ENCODE results near the gene FBXO5. TPM values are rescaled to one million over a fixed set of nuclear protein-coding genes. Genes with fewer than 3 reads are reported as not detected.
A peak's percentile ranks its signal among the peaks of the same experiment; 100 is the strongest.

FBXO5 gene
- total RNA-seq, 1 donor from 2014 or later: 9.4 TPM

DNA sequence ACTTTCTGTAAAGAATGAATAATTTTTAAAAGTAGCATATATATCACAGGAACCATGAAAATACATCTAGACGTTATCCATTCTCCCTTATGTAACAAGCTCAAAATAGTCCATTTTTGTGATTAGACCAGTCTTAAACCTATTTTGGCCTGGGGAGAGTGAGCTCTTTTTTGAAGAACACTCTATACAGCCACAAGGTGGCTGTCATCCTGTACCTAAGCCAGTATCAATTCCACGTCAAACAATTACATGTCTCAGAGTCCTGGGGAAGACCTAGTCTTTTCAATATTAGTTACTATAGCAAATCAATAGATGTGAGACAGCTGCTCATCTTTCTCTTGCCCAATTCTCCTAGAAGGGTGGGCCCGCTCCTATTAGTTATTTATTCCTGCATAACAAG, 28.4 kb downstream of the FBXO5 start:
- Mint-ChIP-seq H3K36me3 (ENCODE audit: low read depth, unreplicated experiment) (no peaks in the 10 kb centered on the region), H3K27me3 (ENCODE audit: unreplicated experiment) (no peaks in the 10 kb centered on the region), H3K4me1 (ENCODE audit: unreplicated experiment) (no peaks in the 10 kb centered on the region), H3K9me3 (ENCODE audit: unreplicated experiment) (no peaks in the 10 kb centered on the region), H3K27ac (ENCODE audit: unreplicated experiment) (no peak overlapping the region), H3K4me3 (ENCODE audit: unreplicated experiment) (no peak overlapping the region)
- no peak for DNase-seq (ENCODE audit: low spot score)
- TF ChIP-seq, protein P1, sequence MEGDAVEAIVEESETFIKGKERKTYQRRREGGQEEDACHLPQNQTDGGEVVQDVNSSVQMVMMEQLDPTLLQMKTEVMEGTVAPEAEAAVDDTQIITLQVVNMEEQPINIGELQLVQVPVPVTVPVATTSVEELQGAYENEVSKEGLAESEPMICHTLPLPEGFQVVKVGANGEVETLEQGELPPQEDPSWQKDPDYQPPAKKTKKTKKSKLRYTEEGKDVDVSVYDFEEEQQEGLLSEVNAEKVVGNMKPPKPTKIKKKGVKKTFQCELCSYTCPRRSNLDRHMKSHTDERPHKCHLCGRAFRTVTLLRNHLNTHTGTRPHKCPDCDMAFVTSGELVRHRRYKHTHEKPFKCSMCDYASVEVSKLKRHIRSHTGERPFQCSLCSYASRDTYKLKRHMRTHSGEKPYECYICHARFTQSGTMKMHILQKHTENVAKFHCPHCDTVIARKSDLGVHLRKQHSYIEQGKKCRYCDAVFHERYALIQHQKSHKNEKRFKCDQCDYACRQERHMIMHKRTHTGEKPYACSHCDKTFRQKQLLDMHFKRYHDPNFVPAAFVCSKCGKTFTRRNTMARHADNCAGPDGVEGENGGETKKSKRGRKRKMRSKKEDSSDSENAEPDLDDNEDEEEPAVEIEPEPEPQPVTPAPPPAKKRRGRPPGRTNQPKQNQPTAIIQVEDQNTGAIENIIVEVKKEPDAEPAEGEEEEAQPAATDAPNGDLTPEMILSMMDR (IDR thresholded peaks at IDR 0.05; ENCODE audit: unreplicated experiment): peak; percentile 28

DNA sequence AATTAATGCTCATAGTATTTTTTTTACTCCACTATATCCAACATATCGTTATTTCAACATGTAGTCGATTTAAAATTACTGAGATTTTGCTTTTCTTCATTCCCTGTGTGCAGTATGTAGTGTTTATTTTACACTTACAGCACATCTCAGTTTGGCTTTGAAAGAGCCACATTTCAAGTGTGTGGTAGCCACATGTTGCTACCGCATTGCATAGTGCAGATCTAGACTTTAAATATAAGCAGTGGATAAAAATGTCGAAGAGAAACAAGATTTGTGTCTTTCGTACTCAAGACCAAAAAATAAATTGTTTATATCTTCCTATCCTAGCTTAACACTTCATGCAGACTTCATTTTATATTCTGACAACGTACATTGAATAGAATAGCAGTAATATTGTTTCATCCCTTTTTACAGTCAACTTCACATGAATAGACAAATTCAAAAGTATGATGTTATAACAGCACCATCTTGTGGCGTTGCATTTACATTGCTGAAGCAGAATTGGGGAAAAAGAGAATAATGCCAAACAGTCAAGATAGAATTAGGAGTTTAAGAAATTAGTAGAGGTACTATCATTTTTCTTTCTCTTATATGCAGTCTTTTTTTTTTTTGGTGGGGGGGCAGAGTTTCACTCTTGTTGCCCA, 29.9 kb downstream of the FBXO5 start:
- TF ChIP-seq, protein P1 (IDR thresholded peaks at IDR 0.05; ENCODE audit: unreplicated experiment): peak; percentile 48
- H3K36me3 Mint-ChIP-seq (ENCODE audit: low read depth, unreplicated experiment): no peaks in the 10 kb centered on the region
- no peak overlapping the region for H3K27ac Mint-ChIP-seq (ENCODE audit: unreplicated experiment)
- no peaks in the 10 kb centered on the region for H3K4me1 Mint-ChIP-seq (ENCODE audit: unreplicated experiment)
- no peaks in the 10 kb centered on the region for H3K9me3 Mint-ChIP-seq (ENCODE audit: unreplicated experiment)
- DNase-seq (ENCODE audit: low spot score): peak; percentile 13
- H3K4me3 Mint-ChIP-seq (ENCODE audit: unreplicated experiment): no peak overlapping the region
- no peaks in the 10 kb centered on the region for H3K27me3 Mint-ChIP-seq (ENCODE audit: unreplicated experiment)

DNA sequence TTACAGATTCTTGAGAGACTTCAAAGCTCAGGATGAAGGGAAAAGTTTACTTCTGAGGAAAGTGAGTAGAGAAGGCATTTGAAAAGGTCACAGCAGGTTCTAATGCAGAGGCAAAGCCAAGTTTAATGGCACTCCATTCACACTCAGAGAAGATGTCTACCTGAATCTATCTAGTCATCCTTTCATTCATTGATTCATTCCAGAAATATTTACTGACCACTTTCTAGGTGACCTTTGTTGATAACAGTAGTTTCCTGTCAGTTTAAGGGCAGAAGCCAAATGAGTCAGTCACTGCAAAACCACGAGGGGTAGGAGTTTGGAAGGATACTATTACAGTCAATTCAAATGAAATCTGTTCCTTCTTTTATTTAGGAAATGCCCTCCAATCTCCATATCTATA, 30.8 kb downstream of the FBXO5 start:
- Mint-ChIP-seq H3K27me3 (ENCODE audit: unreplicated experiment) (no peaks in the 10 kb centered on the region), H3K4me3 (ENCODE audit: unreplicated experiment) (no peak overlapping the region)

DNA sequence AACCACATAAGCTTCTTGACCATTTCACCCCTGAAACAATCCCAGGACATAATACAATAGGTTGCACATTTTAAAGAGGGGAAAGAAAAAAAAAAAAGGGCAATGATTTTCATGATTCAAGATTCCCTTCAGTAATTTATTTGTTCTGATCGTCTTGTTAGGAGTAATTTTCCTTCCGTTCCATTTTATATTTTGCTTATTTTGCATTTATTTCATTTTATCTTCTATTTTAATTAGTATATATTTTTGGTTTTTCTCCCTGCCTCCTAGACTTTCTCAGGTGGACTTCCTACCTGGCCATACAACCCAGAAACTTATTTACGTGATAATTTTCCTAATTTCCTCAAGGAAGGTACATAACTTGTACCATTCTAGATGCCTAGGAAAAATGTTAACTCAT, 32.6 kb downstream of the FBXO5 start:
- DNase-seq (ENCODE audit: low spot score): no peak
- H3K9me3 Mint-ChIP-seq (ENCODE audit: unreplicated experiment): no peaks in the 10 kb centered on the region
- H3K36me3 Mint-ChIP-seq (ENCODE audit: low read depth, unreplicated experiment): no peaks in the 10 kb centered on the region
- no peak overlapping the region for H3K27ac Mint-ChIP-seq (ENCODE audit: unreplicated experiment)
- H3K4me1 Mint-ChIP-seq (ENCODE audit: unreplicated experiment): no peaks in the 10 kb centered on the region
- no peaks in the 10 kb centered on the region for H3K27me3 Mint-ChIP-seq (ENCODE audit: unreplicated experiment)
- TF ChIP-seq, protein P1 (IDR thresholded peaks at IDR 0.05; ENCODE audit: unreplicated experiment): no peak
- H3K4me3 Mint-ChIP-seq (ENCODE audit: unreplicated experiment): no peak overlapping the region

More for the DNA sequence above, 30.8 kb downstream of the FBXO5 start:
- TF ChIP-seq, protein P1 (IDR thresholded peaks at IDR 0.05; ENCODE audit: unreplicated experiment): no peak
- H3K4me1 Mint-ChIP-seq (ENCODE audit: unreplicated experiment): no peaks in the 10 kb centered on the region
- no peak overlapping the region for H3K27ac Mint-ChIP-seq (ENCODE audit: unreplicated experiment)
- no peak for DNase-seq (ENCODE audit: low spot score)
- no peaks in the 10 kb centered on the region for H3K36me3 Mint-ChIP-seq (ENCODE audit: low read depth, unreplicated experiment)
- no peaks in the 10 kb centered on the region for H3K9me3 Mint-ChIP-seq (ENCODE audit: unreplicated experiment)

DNA sequence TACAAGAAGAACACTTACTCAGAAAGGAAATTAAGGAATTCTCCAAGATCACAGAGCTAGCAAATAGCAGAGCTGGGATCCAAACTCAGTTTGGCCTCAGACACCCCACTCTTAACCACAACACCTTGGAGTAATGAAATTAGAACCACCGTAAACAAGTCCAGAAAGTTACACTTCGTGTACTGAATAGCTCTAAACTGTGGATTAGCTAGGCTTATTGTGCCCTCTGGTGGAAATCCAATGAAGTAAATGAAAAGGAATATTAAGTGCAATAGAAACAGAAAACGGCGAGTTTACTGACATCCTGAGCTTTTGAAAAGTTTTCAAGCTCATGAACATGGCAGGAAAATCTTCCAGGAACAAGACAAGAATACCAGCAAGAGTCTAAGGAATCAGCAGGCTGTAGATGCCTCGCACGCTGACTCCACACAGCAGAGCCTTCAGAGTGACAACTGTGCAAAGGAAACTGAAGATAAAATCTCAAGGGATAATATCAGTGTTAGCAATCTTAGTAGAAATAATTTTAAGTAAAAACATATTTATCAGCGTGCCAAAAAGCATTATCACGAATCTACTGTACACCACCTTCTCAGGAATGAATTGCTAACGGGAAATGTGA, 34.6 kb downstream of the FBXO5 start:
- Mint-ChIP-seq H3K27ac (ENCODE audit: unreplicated experiment) (no peak overlapping the region), H3K4me1 (ENCODE audit: unreplicated experiment) (no peaks in the 10 kb centered on the region), H3K27me3 (ENCODE audit: unreplicated experiment) (no peaks in the 10 kb centered on the region), H3K9me3 (ENCODE audit: unreplicated experiment) (no peaks in the 10 kb centered on the region), H3K4me3 (ENCODE audit: unreplicated experiment) (no peak overlapping the region), H3K36me3 (ENCODE audit: low read depth, unreplicated experiment) (no peaks in the 10 kb centered on the region)
- peak; percentile 12 for DNase-seq (ENCODE audit: low spot score)
- TF ChIP-seq, protein P1 (IDR thresholded peaks at IDR 0.05; ENCODE audit: unreplicated experiment): peak; percentile 62
